HepG2 (cell line): ENCODE measurements around the gene OTUD1. TPM values are rescaled to one million over a fixed set of nuclear protein-coding genes. Genes with fewer than 3 reads are reported as not detected.
A peak's percentile ranks its signal among the peaks of the same experiment; 100 is the strongest.

Source experiments
- CENPX ChIP-seq: sonication (generic); formaldehyde crosslinking; IDR thresholded peaks from 2 replicates; pipeline ENCODE4 v1.9.0; 2021; ENCODE audit warnings: mild to moderate bottlenecking, missing genetic modification reagents, moderate library complexity
- HNF1B ChIP-seq: sonication (generic); formaldehyde crosslinking; IDR thresholded peaks from 2 replicates; pipeline ENCODE4 v1.5.1; 2020; ENCODE audit warnings: mild to moderate bottlenecking, moderate library complexity, missing genetic modification reagents
- KMT2B ChIP-seq: IDR thresholded peaks from 2 replicates; pipeline ENCODE4 v1.6.1; 2016; ENCODE audit warnings: missing genetic modification reagents, missing compliant biosample characterization
- MED1 ChIP-seq: sonication (generic); formaldehyde crosslinking; IDR thresholded peaks from 2 replicates; pipeline ENCODE4 v1.4.0; 2020; ENCODE audit warnings: missing genetic modification reagents
- NAIF1 ChIP-seq: sonication (generic); formaldehyde crosslinking; IDR thresholded peaks from 2 replicates; pipeline ENCODE4 v1.5.0; 2020; ENCODE audit warnings: mild to moderate bottlenecking, missing genetic modification reagents, borderline replicate concordance
- NCOA2 ChIP-seq: sonication (generic); formaldehyde crosslinking; IDR thresholded peaks from 2 replicates; pipeline ENCODE4 v1.8.0; 2022; ENCODE audit warnings: inconsistent platforms
- POLR2A ChIP-seq, 2 experiments: IDR thresholded peaks; 2 replicates each; pipeline ENCODE4 v1.6.1; 2011; ENCODE audit warnings: low read depth in 2 of 2, low read length in 2 of 2, mild to moderate bottlenecking in 1 of 2, moderate library complexity in 1 of 2; ENCODE audit not compliant: insufficient read depth in 1 of 2
- REPIN1 ChIP-seq: sonication (generic); formaldehyde crosslinking; IDR thresholded peaks from 2 replicates; pipeline ENCODE4 v1.8.0; 2022; ENCODE audit warnings: missing genetic modification reagents, low read depth, mild to moderate bottlenecking, borderline replicate concordance
- TCF7 ChIP-seq: sonication (generic); IDR thresholded peaks from 2 replicates; pipeline ENCODE4 v1.6.1; 2016; ENCODE audit warnings: antibody characterized with exemption, low read depth
- ZIK1 ChIP-seq: sonication (generic); formaldehyde crosslinking; IDR thresholded peaks from 2 replicates; pipeline ENCODE4 v1.5.0; 2020; ENCODE audit warnings: mild to moderate bottlenecking, low read depth, missing genetic modification reagents, borderline replicate concordance
- ZNF160 ChIP-seq: sonication (generic); formaldehyde crosslinking; IDR thresholded peaks from 2 replicates; pipeline ENCODE4 v1.8.0; 2022; ENCODE audit warnings: mild to moderate bottlenecking, inconsistent platforms, missing genetic modification reagents
- ZNF225 ChIP-seq: sonication (generic); formaldehyde crosslinking; IDR thresholded peaks from 2 replicates; pipeline ENCODE4 v1.4.0; 2020; ENCODE audit warnings: mild to moderate bottlenecking, missing genetic modification reagents
- ZNF260 ChIP-seq: sonication (generic); formaldehyde crosslinking; IDR thresholded peaks from 2 replicates; pipeline ENCODE4 v1.4.0; 2020; ENCODE audit warnings: missing genetic modification reagents, low read depth, mild to moderate bottlenecking, borderline replicate concordance
- ZNF430 ChIP-seq: sonication (generic); formaldehyde crosslinking; IDR thresholded peaks from 2 replicates; pipeline ENCODE4 v1.9.0; 2021; ENCODE audit warnings: mild to moderate bottlenecking, missing genetic modification reagents
- ZNF510 ChIP-seq: sonication (generic); formaldehyde crosslinking; IDR thresholded peaks from 2 replicates; pipeline ENCODE4 v1.4.0; 2020; ENCODE audit warnings: low read depth, mild to moderate bottlenecking, missing genetic modification reagents
- ZNF550 ChIP-seq: sonication (generic); formaldehyde crosslinking; IDR thresholded peaks from 2 replicates; pipeline ENCODE4 v1.4.0; 2020; ENCODE audit warnings: mild to moderate bottlenecking, missing genetic modification reagents, borderline replicate concordance
- ZNF614 ChIP-seq: IDR thresholded peaks from 2 replicates; pipeline ENCODE4 v1.6.1; 2018; ENCODE audit warnings: missing biosample characterization, missing genetic modification reagents, inconsistent platforms, borderline replicate concordance
- ZNF7 ChIP-seq: IDR thresholded peaks from 2 replicates; pipeline ENCODE4 v1.6.1; 2016; ENCODE audit warnings: missing biosample characterization, missing genetic modification reagents
- ZNF780A ChIP-seq: sonication (generic); formaldehyde crosslinking; IDR thresholded peaks from 2 replicates; pipeline ENCODE4 v1.8.0; 2022; ENCODE audit warnings: mild to moderate bottlenecking, missing genetic modification reagents, moderate library complexity
- ZNF788 ChIP-seq: sonication (generic); formaldehyde crosslinking; IDR thresholded peaks from 2 replicates; pipeline ENCODE4 v1.5.0; 2020; ENCODE audit warnings: mild to moderate bottlenecking, missing genetic modification reagents, borderline replicate concordance
- ZNF790 ChIP-seq: sonication (generic); formaldehyde crosslinking; IDR thresholded peaks from 2 replicates; pipeline ENCODE4 v1.8.0; 2022; ENCODE audit warnings: missing genetic modification reagents, mild to moderate bottlenecking, borderline replicate concordance
- ZNF83 ChIP-seq: sonication (generic); formaldehyde crosslinking; IDR thresholded peaks from 2 replicates; pipeline ENCODE4 v1.4.0; 2020; ENCODE audit warnings: missing genetic modification reagents, mild to moderate bottlenecking, borderline replicate concordance
- polyA plus RNA-seq, 8 experiments: library from polyadenylated mRNA; depleted of rRNA in 3 of 8; stranded (reverse) in 7 of 8; unstranded in 1 of 8; fragments of >200 nt; fragmentation: Illumina TruSeq in 4 of 8; extraction: Trizol in 4 of 8; gene quantifications; 2 replicates each; pipeline versions ENCODE4 v1.2.1 to v1.2.3, GENCODE V29; 2011 to 2016; ENCODE audit warnings: low read depth in 4 of 8, missing spikeins in 1 of 8, mixed read lengths in 1 of 8; ENCODE audit not compliant: insufficient read depth in 1 of 8
- total RNA-seq, 5 experiments: library from RNA; depleted of rRNA; stranded (reverse); fragments of >200 nt; fragmentation: Illumina TruSeq; extraction: Trizol; gene quantifications; 2 replicates each; pipeline ENCODE4 v1.2.3, GENCODE V29; 2016; ENCODE audit warnings: low read depth in 1 of 5
- TF ChIP-seq, protein P1 (sequence below), 2 experiments: sonication (generic) in 1 of 2; formaldehyde crosslinking in 1 of 2; IDR thresholded peaks; 2 replicates each; pipeline versions ENCODE4 v1.6.1 to v1.9.0; 2014 to 2022; ENCODE audit warnings: antibody characterized with exemption in 1 of 2, borderline replicate concordance in 1 of 2, inconsistent platforms in 1 of 2, low read depth in 1 of 2, missing genetic modification reagents in 1 of 2

OTUD1 gene
- total and polyA plus RNA-seq, 2 of the 13 experiments (the other 11 are each of a cell fraction or from before 2014, with no cell fraction given) = 1.2 to 1.4 TPM

- TF ChIP-seq, protein P1, sequence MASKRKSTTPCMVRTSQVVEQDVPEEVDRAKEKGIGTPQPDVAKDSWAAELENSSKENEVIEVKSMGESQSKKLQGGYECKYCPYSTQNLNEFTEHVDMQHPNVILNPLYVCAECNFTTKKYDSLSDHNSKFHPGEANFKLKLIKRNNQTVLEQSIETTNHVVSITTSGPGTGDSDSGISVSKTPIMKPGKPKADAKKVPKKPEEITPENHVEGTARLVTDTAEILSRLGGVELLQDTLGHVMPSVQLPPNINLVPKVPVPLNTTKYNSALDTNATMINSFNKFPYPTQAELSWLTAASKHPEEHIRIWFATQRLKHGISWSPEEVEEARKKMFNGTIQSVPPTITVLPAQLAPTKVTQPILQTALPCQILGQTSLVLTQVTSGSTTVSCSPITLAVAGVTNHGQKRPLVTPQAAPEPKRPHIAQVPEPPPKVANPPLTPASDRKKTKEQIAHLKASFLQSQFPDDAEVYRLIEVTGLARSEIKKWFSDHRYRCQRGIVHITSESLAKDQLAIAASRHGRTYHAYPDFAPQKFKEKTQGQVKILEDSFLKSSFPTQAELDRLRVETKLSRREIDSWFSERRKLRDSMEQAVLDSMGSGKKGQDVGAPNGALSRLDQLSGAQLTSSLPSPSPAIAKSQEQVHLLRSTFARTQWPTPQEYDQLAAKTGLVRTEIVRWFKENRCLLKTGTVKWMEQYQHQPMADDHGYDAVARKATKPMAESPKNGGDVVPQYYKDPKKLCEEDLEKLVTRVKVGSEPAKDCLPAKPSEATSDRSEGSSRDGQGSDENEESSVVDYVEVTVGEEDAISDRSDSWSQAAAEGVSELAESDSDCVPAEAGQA (IDR thresholded peaks at IDR 0.05; ENCODE audit: low read depth) = no peak
- TF ChIP-seq, protein P1 (CRISPR knock-in tag; IDR thresholded peaks at IDR 0.05; ENCODE audit: borderline replicate concordance) = no peak
- TF ChIP-seq ZNF614 (CRISPR knock-in tag) = peak; percentile 39; the same call in 1 of the 2 replicates
- no peak for TF ChIP-seq HNF1B (CRISPR knock-in tag)
- TF ChIP-seq CENPX (CRISPR knock-in tag) = no peak
- no peak for TF ChIP-seq ZNF430
- no peak for TF ChIP-seq ZNF225
- 0 out of 2 replicates have a peak, but pooled peaks have one; percentile 38 for TF ChIP-seq ZNF788 (CRISPR knock-in tag)
- no peak; the same call in 1 of the 2 replicates for TF ChIP-seq MED1 (CRISPR knock-in tag)
- no peak for TF ChIP-seq ZNF550 (CRISPR knock-in tag)
- peak in 1 of 2 experiments; percentile 16; a peak in 1 of 4 replicates for TF ChIP-seq POLR2A (IDR thresholded peaks at IDR 0.05; ENCODE audit: insufficient read depth in 1 of 2, low read depth in 2 of 2, low read length in 2 of 2)
- no peak for TF ChIP-seq NCOA2 (CRISPR knock-in tag)
- TF ChIP-seq REPIN1 (CRISPR knock-in tag) = peak; percentile 28; the same call in 1 of the 2 replicates
- no peak for TF ChIP-seq ZNF260
- no peak for TF ChIP-seq NAIF1 (CRISPR knock-in tag)
- TF ChIP-seq ZNF7 (CRISPR knock-in tag) = no peak
- TF ChIP-seq ZNF790 (CRISPR knock-in tag) = no peak
- no peak for TF ChIP-seq ZNF780A
- TF ChIP-seq ZIK1 (CRISPR knock-in tag) = no peak
- TF ChIP-seq ZNF510 (CRISPR knock-in tag) = no peak
- no peak for TF ChIP-seq ZNF83
- TF ChIP-seq TCF7 = peak; percentile 14; the same call in 1 of the 2 replicates
- TF ChIP-seq ZNF160 (CRISPR knock-in tag) = no peak
- no peak for TF ChIP-seq KMT2B (CRISPR knock-in tag)
Measured at GRCh38 chr10:23438547-23439451, at the start of gene OTUD1 (continued).
